Measurements from ENCODE around the gene CTNNA1. TPM values are rescaled to one million over a fixed set of nuclear protein-coding genes. Genes with fewer than 3 reads are reported as not detected.

Gene CTNNA1
- total RNA-seq, 1 experiment from 2014 or later: 1.9 TPM

GRCh38 chr5:138947780-138948179 is 194.6 kb downstream of the CTNNA1 start:
- POLR2A ChIA-PET (ENCODE audit: unreplicated experiment): no interaction called here
- Histone ChIP-seq H3K9ac (ENCODE audit: low read length) (no peak overlapping the region), H3K4me3 (ENCODE audit: low read length) (no peak overlapping the region), H2AFZ (ENCODE audit: low read length) (no peak overlapping the region), H3K4me2 (ENCODE audit: low read length) (no peak overlapping the region), H3F3A (ENCODE audit: low read length, unreplicated experiment) (no peaks in the 10 kb centered on the region), H3K36me3 (ENCODE audit: low read depth, low read length) (no peaks in the 10 kb centered on the region), H4K20me1 (ENCODE audit: low read length) (no peaks in the 10 kb centered on the region), H3K27ac (ENCODE audit: low read length) (no peak overlapping the region), H3K4me1 (ENCODE audit: insufficient read depth, low read length) (no peaks in the 10 kb centered on the region), H3K27me3 (ENCODE audit: low read length) (no peaks in the 10 kb centered on the region), H3K9me3 (ENCODE audit: low read length) (no peaks in the 10 kb centered on the region), H3K9me2 (replicated peaks; ENCODE audit: low read length) (no peaks in the 10 kb centered on the region), H3K79me2 (ENCODE audit: low read length) (no peaks in the 10 kb centered on the region)
- CTCF ChIA-PET: no interaction called here
- intact Hi-C loops (cut with micrococcal nuclease): no loop called here
- no peak for ATAC-seq
- no peak for DNase-seq
- no TSS peak for BruUV-seq (replicated peaks)
- TF ChIP-seq EZH2 (IDR thresholded peaks at IDR 0.05; ENCODE audit: low read length, unreplicated experiment) (no peak), CTCF (conservative IDR thresholded peaks at IDR 0.05; ENCODE audit: low read depth, low read length) (no peak), EZH2phosphoT487 (IDR thresholded peaks at IDR 0.05; ENCODE audit: borderline replicate concordance, low read length) (no peak)

GRCh38 chr5:138948471-138949222 is 195.4 kb downstream of the CTNNA1 start:
- H3K4me2 ChIP-seq (ENCODE audit: low read length): no peak overlapping the region
- H3K4me3 ChIP-seq (ENCODE audit: low read length): no peak overlapping the region
- no peaks in the 10 kb centered on the region for H3K36me3 ChIP-seq (ENCODE audit: low read depth, low read length)
- no peaks in the 10 kb centered on the region for H3K4me1 ChIP-seq (ENCODE audit: insufficient read depth, low read length)
- POLR2A ChIA-PET (ENCODE audit: unreplicated experiment): no interaction called here
- no peak for DNase-seq
- H3K9ac ChIP-seq (ENCODE audit: low read length): no peak overlapping the region
- no peaks in the 10 kb centered on the region for H3K79me2 ChIP-seq (ENCODE audit: low read length)
- H3K27ac ChIP-seq (ENCODE audit: low read length): no peak overlapping the region
- TF ChIP-seq CTCF (conservative IDR thresholded peaks at IDR 0.05; ENCODE audit: low read depth, low read length) (no peak), EZH2 (IDR thresholded peaks at IDR 0.05; ENCODE audit: low read length, unreplicated experiment) (no peak), EZH2phosphoT487 (IDR thresholded peaks at IDR 0.05; ENCODE audit: borderline replicate concordance, low read length) (no peak)
- no TSS peak for BruUV-seq (replicated peaks)
- H3K9me3 ChIP-seq (ENCODE audit: low read length): no peaks in the 10 kb centered on the region
- H2AFZ ChIP-seq (ENCODE audit: low read length): no peak overlapping the region
- ATAC-seq: no peak
- H3K27me3 ChIP-seq (ENCODE audit: low read length): no peaks in the 10 kb centered on the region
- no peaks in the 10 kb centered on the region for H3K9me2 ChIP-seq (replicated peaks; ENCODE audit: low read length)
- H3F3A ChIP-seq (ENCODE audit: low read length, unreplicated experiment): no peaks in the 10 kb centered on the region
- intact Hi-C loops (cut with micrococcal nuclease): no loop called here
- H4K20me1 ChIP-seq (ENCODE audit: low read length): no peaks in the 10 kb centered on the region
- CTCF ChIA-PET: no interaction called here

- CTCF ChIA-PET: no interaction called here
- BruUV-seq (replicated peaks): no TSS peak
- intact Hi-C loops (cut with micrococcal nuclease): no loop called here
- POLR2A ChIA-PET (ENCODE audit: unreplicated experiment): no interaction called here
- H3K4me2 ChIP-seq (ENCODE audit: low read length): no peak overlapping the region
- H2AFZ ChIP-seq (ENCODE audit: low read length): no peak overlapping the region
- no peak overlapping the region for H3K9ac ChIP-seq (ENCODE audit: low read length)
- no peaks in the 10 kb centered on the region for H4K20me1 ChIP-seq (ENCODE audit: low read length)
- ATAC-seq: no peak
- no peaks in the 10 kb centered on the region for H3F3A ChIP-seq (ENCODE audit: low read length, unreplicated experiment)
- no peaks in the 10 kb centered on the region for H3K9me3 ChIP-seq (ENCODE audit: low read length)
- H3K4me1 ChIP-seq (ENCODE audit: insufficient read depth, low read length): no peaks in the 10 kb centered on the region
- TF ChIP-seq EZH2 (IDR thresholded peaks at IDR 0.05; ENCODE audit: low read length, unreplicated experiment) (no peak), CTCF (conservative IDR thresholded peaks at IDR 0.05; ENCODE audit: low read depth, low read length) (no peak), EZH2phosphoT487 (IDR thresholded peaks at IDR 0.05; ENCODE audit: borderline replicate concordance, low read length) (no peak)
- H3K79me2 ChIP-seq (ENCODE audit: low read length): no peaks in the 10 kb centered on the region
- DNase-seq: no peak
- no peak overlapping the region for H3K27ac ChIP-seq (ENCODE audit: low read length)
- no peaks in the 10 kb centered on the region for H3K9me2 ChIP-seq (replicated peaks; ENCODE audit: low read length)
- no peaks in the 10 kb centered on the region for H3K36me3 ChIP-seq (ENCODE audit: low read depth, low read length)
- no peaks in the 10 kb centered on the region for H3K27me3 ChIP-seq (ENCODE audit: low read length)
- no peak overlapping the region for H3K4me3 ChIP-seq (ENCODE audit: low read length)
Observed at GRCh38 chr5:138949223-138949574, 196.0 kb downstream of the CTNNA1 start.

Data from PC-3 (cell line).